GM19239 (cell line): ENCODE results near the gene GPC5.
"Not testable (repeated sequence)": the region's sequence is repeated elsewhere in the genome, so short reads cannot be mapped to it uniquely, and the experiment has no call there.

Source experiments
- DNase-seq: peaks from one replicate; pipeline ENCODE4 v3.0.0; 2011; ENCODE audit warnings: low spot score; ENCODE audit not compliant: insufficient read length
- FAIRE-seq: peaks from 2 replicates; lab custom pipeline; 2011; peaks lifted over from hg19 to GRCh38; lab: Jason Lieb, UNC

The GPC5 gene

GRCh38 chr13:92272177-92272576 is 873.8 kb downstream of the GPC5 start:
- DNase-seq: no peak
- FAIRE-seq: no peak

- not testable (repeated sequence) for DNase-seq, FAIRE-seq
Observed at GRCh38 chr13:92280986-92281385, 882.6 kb downstream of the GPC5 start.

DNA sequence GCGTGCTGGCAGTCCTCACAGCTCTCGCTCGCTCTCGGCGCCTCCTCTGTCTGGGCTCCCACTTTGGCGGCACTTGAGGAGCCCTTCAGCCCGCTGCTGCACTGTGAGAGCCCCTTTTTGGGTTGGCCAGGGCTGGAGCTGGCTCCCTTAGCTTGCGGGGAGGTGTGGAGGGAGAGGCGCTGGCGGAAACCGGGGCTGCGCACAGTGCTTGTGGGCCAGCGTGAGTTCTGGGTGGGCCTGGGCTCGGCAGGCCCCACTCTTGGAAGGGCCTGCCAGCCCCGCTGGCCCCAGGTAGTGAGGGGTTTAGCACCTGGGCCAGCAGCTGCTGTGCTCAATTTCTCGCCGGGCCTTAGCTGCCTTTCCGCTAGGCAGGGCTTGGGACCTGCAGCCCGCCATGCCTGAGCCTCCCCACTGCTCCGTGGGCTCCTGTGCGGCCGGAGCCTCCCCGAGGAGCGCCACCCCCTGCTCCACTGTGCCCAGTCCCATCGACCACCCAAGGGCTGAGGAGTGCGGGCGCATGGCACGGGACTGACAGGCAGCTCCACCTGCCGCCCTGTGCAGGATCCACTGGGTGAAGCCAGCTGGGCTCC is 892.4 kb downstream of the GPC5 start:
- FAIRE-seq, DNase-seq: not testable (repeated sequence)

DNA sequence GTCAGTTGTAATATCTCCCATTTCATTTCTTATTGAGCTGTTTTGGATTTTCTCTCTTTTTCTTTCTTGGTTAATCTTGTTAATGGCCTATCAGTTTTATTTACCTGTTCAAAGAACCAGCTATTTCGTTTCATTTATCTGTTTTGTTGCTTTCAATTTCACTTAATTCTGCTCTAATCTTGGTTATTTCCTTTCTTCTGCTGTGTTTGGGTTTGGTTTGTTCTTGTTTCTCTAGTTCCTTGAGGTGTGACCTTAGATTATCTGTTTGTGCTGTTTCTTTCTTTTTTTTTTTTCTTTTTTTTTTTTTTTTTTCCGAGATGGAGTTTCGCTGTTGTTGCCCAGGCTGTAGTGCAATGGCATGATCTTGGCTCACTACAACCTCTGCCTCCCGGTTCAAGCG is 896.1 kb downstream of the GPC5 start:
- not testable (repeated sequence) for FAIRE-seq, DNase-seq

DNA sequence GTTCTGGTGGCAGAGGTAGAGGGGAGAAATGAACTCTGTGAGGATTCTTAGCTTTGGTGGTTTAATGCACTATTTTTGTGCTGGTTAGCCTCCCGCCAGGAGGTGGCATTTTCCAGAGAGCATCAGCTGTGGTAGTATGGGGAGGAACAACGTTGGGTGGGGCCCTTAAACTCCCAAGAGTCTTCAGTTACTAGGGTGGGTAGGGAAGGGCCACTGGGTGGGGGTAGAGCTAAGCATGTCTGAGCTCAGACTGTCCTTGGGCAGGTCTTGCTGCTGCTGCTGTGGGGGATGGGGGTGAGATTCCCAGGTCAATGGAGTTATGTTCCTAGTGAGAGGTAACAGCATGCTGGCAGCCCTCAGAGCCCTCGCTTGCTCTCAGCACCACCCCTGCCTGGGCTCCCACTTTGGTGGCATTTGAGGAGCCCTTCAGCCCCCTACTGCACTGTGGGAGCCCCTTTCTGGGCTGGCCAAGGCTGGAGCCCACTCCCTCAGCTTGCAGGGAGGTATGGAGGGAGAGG is 897.8 kb downstream of the GPC5 start:
- not testable (repeated sequence) for DNase-seq, FAIRE-seq

GRCh38 chr13:92297971-92298942 is 899.8 kb downstream of the GPC5 start:
- FAIRE-seq: no peak
- DNase-seq: no peak

GRCh38 chr13:92300651-92301050 is 902.2 kb downstream of the GPC5 start:
- no peak for DNase-seq
- FAIRE-seq: no peak

DNA sequence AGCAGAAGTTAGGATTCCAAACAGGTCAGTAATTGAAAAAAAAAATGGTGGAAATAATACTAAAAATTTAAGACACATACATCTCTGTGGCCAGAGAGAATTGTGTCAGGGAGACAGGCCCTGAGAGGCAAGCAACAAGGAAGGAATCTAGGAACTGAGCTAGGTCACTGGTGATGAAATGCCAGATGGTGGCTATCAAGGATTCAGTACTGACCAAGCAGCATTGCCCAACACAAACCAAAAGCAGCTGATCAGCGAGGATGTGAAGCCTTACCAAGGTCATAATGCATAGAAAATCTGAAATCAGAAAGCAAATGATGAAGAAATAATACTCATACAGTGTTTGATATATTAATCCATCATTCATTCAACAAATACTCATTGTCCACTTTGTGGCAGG is 905.0 kb downstream of the GPC5 start:
- FAIRE-seq (no peak), DNase-seq (no peak)

GRCh38 chr13:92307752-92308151 is 909.3 kb downstream of the GPC5 start:
- DNase-seq (no peak), FAIRE-seq (no peak)

DNA sequence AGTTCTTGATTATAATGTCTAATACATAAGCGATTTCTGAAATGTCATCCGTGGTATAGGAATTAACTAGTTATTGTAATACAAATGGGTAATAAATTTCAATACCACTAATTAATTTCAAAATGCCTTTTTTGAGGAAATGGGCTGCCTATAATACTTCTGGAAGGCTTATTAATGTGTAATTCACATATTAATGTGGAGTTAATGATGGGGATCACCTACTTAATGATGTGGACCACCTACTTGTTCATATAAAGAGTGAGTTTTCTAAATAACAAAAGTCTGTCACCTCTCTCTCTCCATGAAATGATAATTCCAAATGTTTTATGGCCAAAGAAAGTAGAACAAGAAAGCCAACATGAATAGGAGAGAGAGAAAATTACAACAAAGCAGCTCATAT is 914.4 kb downstream of the GPC5 start:
- FAIRE-seq (no peak), DNase-seq (no peak)

DNA sequence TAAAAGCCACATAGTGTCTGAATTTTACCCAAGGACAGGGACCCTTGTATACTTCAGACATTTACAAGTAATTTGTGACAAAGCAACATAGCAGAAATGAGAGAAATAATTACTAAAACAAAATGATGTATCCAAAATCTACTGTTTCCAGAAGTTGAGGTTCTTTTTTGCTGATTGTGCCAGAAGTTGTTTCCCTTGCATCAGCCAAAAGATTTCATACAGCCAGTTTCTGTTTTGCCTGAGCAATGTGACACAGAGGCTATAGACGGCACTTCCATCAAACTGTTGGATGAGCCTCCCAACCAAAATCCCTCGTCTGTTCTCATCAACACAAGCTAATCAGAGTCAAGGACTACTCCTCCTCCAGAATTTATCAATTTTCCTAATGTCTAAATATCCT is 915.0 kb downstream of the GPC5 start:
- FAIRE-seq (no peak), DNase-seq (no peak)

DNA sequence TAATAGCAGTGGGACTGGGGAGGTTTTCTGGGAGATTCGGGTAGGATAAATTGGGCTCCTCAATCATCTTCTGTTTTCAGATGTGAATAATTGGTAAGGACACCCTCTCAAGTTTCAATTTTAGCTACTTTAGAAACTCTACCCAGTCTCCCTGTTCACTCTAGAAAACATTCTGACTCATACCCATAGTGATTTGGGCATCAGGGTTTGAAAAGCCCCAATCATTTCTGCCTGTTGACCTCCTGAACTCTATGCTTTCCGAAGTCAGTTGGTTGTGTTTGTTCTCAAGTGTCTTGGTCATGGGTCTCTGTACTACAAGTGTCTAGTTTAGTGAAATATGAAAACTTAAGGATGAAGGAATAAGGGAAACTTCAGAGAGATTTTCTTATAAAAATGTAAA is 916.8 kb downstream of the GPC5 start:
- FAIRE-seq (no peak), DNase-seq (no peak)

- DNase-seq: no peak
- FAIRE-seq: no peak
Observed at GRCh38 chr13:92316030-92316429, 917.6 kb downstream of the GPC5 start.

GRCh38 chr13:92317066-92317465 is 918.6 kb downstream of the GPC5 start:
- no peak for FAIRE-seq

DNA sequence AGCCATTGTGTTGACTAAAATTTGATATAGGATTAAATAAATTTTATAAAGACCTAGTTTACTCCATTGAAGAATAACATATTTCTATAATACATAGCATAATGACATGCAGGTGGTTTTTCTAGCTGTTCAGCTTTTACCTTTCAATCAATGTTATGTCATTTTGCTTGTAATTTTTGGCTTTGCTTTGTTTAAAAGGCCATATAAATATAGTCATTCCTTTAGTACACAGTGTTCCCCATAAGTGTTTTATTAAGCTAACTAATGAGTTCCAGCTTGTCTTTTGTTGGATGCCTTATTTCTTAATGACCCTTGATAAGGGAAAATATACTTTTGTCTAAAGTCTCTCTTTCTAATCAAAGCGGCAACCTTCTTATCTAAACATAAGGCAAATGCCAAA is 921.9 kb downstream of the GPC5 start:
- no peak for DNase-seq

More at GRCh38 chr13:92317066-92317465, 918.6 kb downstream of the GPC5 start:
- no peak for DNase-seq

DNA sequence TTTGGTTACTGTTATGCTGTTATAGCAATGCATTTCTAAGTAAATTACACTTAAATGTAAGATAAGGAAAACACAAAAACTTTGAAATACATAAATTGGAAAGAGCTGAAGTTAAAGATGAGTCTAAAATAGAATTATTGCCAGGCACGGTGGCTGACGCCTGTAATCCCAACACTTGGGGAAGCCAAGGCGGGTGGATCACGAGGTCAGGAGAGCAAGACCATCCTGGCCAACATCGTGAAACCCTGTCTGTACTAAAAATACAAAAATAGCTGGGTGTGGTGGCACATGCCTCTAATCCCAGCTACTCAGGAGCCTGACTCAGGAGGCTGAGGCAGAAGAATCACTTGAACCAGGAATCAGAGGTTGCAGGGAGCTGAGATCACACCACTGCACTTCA is 922.8 kb downstream of the GPC5 start:
- DNase-seq: no peak
- FAIRE-seq: no peak

More for the DNA sequence above, 921.9 kb downstream of the GPC5 start:
- no peak for FAIRE-seq

- DNase-seq (no peak), FAIRE-seq (no peak)
Observed at GRCh38 chr13:92345627-92346026, 947.2 kb downstream of the GPC5 start.

DNA sequence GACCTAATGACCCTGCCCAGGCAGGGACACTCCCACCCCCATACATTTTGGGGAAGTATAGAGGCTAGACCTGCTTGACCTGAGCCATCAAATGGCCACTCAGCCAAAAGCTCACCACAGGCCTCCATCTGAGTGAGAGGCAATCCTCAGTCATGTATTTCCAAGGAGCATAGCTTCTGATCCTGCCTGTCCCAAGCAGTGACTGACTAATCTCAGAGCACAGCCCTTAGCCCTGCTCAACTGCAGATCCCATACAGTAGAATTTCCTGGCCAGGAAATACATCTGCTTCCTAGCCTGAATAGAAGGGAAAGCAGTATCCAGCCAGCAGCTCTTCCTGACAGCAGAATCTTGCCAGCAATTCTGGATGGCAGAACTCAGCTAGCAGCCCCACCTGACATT is 947.6 kb downstream of the GPC5 start:
- FAIRE-seq (no peak), DNase-seq (no peak)

DNA sequence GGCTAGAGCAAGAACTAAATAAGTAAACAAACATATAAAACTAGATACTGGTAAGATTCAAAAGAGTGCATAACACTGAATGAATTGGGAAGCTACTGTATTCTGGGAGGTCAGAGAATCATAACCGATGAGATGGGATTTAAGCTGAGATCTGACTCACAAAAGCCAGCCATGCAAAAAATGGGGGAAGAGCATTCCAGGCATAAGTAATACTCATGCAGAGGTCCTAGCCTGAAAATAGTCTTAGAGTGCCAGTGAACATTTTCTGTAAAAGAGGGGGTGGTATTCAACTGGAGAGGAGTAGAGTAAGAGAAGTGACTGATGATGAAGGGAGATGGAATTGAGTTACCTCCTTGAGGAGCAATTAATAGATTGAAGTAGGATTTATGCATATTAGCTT is 956.2 kb downstream of the GPC5 start:
- FAIRE-seq: no peak
- DNase-seq: no peak

GRCh38 chr13:92355213-92355612 is 956.8 kb downstream of the GPC5 start:
- DNase-seq (no peak), FAIRE-seq (no peak)

DNA sequence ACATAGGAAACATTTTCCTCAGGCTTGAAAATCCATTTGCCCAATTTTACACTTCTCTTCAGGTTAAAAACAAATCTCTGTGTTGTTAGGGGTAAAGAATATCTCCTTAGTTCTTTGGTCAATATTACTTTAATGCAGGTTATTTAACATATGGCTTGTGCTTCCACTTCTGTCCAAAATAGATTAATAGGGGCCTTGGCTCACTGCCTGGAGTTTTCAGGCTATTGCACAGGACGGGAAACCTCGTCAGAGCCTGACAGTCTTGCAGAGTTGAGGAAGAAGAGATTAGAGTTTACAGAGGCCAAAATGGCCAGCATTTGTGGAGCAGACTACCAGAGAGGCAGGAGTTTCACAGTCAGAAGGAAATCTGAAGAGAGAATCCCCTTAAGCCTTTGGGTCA is 964.3 kb downstream of the GPC5 start:
- DNase-seq (no peak), FAIRE-seq (no peak)
